DMS 273 (cell line): ENCODE measurements around the gene NOS1.

Source experiments
- DNase-seq: peaks from one replicate; lab custom pipeline; 2025; ENCODE audit not compliant: unreplicated experiment; lab: John Stamatoyannopoulos, UW

NOS1 gene

DNA sequence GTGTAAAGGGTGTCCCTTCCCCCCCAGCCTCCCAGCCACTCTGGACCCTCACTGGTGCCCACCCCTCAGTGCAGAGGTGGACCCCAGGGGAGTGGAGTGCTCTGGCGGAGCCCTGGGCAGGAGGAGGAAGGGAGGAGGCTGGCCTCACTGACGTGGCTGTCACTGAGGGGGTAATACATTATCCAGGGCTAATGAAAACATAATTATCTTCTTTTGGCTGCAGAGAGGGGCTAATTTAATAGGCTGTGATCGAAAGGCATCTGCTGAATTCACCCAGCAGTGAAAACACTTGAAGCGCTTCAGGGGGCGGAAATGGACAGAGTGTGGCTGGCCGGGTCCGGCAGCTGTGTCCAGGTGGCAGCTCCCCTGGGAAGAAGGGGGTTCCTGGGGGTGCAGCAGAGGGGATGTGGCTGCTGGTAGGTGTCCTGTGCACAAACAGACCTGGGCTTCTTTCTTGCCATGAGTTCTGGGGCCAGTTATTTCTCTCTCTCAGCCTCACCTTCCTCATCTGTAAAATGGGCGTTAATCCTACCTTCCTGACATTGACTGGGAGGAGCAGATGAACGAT lies 3.7 kb upstream of the NOS1 start:
- DNase-seq: peak; percentile 15

DNA sequence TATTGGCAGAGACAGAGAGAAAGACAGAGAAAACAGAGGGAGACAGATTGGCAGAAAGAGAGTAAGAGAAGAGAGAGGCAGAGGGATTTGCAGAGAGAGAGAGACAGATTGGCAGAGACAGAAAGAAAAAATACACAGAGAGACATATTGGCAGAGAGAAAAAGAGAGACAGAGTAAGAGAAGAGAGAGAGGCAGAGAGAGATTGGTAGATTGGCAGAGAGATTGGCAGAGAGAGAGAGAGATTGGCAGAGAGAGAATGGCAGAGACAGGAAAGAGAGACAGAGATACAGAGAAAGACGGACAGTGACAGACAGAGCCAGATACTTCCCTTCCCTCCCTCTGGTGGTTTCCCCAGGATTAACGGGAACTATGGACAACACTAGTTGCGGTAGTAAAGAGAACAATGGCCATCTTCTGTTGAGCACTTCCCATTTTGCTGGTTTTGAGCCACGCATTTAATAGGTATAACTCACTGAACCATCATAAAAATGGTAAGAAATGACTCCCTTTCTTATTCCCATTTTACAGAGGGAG lies 2.6 kb upstream of the NOS1 start:
- peak; percentile 30 for DNase-seq

DNA sequence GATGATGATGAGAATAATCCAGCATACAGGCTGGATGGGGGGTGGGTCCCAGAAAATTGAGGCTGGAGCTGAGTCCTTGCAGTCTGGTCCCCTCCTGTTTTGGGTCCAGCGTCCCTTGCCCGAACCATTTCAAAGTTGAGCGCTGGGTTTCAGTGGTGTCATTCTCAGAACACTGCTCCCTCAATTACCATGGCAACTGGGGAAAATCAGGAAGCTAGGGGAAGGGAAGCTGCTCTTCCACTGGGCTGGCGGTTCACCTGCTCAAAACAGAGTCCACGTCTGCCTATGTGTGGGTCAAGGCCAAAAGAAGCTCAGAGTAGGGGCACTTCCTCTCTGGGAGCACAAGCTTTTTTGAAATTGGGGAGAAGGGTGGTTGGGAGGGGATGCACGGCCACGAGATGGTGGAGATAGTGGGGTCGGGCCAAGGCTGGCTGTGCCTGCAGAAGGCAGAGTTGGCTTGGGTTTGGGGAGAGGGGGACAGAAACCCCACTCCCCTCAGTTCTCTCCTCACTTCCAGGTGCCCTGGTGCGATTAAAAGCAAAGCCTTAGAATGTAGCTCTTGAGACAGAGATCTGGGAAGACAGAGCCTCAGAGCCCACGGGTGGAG lies 1.7 kb upstream of the NOS1 start:
- no peak for DNase-seq

DNA sequence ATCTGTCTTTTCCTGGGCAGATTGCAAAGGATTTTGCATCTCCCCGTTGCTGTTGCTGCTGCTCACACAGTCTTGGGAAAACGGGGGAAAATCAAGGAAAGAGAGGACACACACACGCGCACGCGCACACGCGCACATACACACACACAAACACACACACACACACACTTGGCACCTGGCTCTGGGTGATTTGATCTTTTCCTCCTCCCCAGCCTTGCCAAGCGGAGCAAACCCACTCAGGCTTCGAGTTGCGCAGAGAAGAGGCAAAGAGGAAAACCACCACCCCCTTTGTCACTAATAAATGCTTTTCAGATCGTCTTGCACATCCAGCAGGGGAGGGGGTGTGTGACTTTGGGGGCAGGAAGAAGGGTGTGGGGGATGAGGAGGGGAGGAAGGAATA lies 965 bp upstream of the NOS1 start:
- DNase-seq: no peak

DNA sequence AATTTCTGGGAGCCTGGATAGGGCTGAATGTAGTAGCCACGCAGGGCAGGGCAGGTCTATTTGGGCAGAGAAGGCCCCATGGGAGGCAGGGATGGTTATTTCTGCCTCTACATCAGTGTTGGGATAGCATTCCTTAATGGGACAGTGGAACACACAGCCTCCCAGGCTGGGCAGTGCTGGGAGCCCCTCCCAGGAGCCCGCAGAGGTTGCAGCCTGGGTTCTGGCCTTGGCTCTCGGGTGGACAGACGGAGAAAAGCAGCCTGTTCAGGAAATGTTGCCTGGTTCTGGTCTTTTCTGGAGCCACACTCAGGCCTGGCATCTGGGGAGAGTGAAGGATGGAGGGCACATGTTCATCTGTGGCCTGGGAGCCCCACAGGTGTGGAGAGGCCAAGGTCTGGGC lies 479 bp upstream of the NOS1 start:
- no peak for DNase-seq

DNA sequence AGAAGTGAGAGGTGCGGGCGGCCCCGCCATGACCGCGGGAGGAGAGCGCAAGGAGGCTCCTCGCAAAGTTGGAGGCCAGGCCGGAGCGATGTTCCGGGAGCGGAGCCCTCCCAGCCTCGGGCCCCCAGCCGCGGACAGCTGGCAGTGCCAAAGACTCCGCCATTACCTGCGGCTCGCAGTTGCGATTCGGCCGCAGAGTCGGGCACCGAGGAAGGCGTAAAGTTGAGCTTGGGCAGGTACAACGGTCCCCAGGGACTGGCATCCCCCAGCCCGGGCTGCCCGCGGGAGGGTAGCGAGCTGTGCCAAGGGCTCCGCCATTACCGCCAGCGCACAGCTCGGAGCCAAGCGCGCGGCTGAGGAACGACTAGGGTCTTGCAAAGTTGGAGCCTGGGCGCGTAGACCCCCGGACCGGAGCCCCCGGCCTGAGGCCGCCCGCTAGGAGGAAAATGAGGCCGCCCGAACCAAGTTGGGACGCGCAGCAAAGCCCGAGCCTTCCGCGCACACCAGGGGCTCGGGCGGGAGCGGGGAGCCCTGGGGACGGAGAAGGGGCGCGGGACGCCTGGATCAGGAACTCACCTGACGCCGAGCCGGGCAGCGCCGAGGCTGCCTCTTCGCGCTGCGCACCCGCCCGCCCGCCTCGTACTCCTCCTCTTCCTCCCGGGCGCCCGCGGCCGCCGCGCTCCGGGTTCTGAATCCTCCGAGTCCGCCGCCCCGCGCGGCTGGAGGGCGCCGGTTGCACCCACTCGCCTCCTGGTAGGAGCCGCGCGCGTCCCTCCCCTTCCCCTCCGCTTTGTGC lies 677 bp downstream of the NOS1 start:
- DNase-seq: peak; percentile 56

DNA sequence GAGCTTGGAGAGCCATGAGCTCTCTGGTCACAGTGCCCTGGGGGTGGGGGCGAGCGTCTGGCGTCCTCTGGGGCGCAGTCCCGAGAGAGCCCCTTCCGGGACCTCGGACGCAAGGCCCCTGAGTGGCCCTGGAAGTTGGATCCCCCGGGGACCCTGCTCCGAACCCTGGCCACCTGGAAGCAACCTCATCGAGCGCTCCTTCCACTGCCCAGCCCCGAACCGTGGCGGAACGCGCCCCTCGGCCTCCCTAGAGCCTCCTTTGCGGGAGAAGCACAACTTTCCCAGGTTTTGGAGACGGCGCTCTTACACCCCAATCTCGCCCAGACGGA lies 1.2 kb downstream of the NOS1 start:
- DNase-seq: no peak

DNA sequence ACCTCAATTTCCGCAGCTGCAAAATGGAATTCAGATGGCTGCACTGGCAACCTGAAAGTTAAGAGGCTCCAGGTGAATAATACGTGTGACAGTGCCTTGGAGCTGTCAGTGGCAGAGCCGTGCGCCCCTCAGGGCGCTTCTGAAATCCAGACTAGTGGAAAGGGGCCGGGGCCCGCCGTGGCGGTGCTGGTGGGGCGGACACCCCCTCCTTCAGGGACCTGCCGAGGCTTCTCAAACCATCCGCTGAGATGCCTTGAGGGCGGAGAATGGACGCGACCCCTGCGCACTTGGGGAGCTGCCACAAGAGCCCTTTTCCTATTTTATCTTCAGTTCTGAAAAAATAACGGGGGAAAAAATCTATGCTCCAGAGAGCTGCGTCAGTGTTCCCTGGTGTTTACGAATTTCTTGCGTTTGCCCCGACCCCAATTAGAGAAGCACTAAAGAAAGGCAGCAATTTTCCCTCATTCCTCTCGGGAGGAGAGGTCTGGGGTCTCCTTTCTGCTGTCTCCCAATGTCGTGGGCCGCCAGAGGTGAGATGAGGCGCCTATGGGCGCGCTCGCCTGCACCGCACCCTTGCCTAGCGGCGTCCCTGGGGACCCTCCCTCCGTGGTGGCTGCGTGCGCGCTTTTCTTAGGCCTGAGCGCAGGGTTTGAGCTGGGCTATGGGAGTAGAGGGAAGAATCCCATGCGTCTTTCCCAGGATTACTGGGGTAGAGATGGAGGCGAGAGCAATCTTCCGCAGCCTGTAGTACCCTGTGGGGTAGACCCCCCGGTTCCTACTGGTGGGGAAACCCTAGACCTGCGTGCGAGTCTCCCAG lies 2.2 kb downstream of the NOS1 start:
- DNase-seq: no peak

DNA sequence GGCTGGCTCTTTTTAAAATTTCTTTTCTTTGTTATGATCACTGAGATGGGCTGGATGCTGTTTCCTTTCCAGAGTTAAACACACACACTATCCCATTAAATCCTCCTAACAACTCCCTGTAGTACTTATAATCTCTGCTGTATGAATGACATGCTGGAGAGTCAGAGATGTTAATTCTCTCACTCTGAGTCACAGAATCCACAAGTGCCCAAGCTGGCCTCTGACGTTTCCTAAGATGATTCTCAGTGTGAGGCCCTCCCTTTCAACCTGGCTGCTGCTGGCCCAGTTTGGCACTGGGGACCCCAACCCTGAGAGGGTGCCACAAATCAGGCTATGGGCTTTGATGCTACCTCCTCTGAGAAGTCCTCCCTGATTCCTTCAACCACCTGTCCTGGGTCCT lies 5.4 kb downstream of the NOS1 start:
- no peak for DNase-seq

DNA sequence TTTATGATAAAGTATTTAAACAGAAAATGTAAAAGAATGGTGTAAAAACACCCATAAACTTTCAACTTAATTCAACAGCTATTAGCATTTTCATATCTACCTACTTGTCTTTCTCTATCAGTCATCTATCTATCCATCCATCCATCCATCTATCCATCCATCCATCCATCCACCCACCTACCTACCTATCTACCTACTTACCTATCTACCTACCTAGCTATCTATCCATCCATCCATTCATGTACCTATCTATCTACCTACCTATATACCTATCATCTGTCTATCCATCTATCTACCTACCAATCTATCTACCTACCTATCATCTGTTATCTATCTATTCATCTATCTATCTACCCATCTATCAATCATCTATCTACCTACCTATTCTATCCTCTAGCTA lies 8.5 kb downstream of the NOS1 start:
- no peak for DNase-seq

DNA sequence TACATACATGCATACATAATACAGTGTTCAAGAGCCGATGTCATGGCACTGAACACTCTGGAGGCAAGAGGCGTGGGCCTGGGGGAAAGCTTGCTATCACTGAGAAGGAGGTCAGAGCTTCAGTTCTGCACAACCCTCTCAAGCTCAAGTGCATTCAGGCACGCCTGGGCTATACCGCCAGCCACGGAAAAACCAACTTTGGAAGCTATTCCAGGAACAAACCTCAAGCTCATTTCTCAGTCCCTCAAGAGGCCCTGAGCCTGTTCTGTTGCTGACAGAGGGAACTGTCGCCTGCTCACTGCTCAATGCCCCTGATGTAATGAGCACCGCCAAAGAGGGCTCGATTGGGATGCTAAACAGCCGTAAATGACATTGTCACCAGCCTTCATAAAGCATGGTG lies 9.2 kb downstream of the NOS1 start:
- no peak for DNase-seq

DNA sequence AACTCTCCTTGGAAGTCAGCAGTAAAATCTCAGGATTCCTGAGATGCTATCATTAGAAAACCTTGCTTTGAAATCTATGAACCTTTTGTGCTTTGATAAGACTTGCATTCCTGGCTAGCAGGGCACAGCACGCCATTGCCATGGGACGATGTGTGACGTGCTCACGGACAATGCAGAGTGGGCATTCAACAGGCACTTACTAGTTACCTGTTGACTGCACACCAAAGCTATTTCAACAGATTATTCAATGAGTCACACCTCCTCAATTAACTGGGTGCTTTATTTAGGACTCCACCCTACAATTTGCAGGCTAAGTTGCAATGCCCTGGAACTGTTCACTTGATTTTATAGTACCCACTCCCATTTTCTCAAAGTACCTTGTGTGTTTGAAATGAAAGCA lies 11.3 kb downstream of the NOS1 start:
- no peak for DNase-seq

DNA sequence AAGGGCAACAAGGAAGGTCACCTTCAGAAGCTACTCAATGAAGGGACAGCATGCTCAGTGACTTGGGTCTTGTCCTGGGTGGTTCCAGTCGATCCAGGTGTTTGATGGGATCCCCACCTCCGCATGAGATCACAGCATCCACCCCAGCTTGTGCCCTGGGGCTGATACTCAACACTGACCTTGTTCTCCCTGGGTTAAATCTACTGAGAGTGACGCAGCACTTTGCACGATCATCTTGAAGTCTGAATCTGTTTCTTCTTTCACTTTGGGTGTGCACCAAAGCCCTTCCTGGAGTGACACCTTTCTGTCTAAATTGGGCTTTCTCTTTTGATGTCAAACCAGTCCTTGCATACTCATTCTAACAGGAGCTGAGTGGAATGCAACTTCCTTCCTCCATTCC lies 13.8 kb downstream of the NOS1 start:
- no peak for DNase-seq

DNA sequence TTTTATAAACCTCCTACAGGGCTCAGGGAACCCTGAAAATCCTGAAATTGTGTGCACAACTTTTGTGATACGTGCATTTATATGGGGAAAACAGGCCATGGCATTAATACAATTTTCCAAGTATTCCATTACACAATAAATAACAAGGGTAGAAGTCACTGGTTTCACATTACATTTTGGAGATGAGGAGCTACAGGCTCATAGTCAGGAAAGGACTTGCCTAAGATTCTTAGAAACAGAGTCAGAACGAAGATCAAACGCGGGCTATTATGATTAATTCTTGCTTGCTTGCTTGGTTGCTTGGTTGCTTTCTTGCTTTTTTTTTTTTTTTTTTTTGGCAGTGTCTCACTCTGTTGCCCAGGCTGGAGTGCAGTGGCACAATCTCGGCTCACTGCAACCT lies 16.7 kb downstream of the NOS1 start:
- no peak for DNase-seq

DNA sequence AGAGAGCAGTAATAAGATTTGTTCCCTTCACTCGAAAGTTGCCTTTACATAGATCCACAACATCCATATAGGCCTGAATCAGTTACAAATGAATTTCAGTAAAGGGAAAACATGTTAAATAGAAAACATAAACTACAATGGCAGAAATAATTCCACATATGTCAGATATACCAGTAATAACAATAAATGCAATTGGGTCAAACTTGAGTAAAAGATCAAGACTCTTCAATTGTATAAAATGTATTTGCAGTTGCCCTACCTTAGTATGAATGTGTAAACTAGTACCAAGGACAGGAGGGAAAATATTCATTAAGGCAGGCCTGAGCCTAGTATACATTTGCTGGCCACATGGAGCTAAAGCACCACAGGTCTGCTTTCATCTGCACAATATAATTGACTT lies 17.6 kb downstream of the NOS1 start:
- no peak for DNase-seq

DNA sequence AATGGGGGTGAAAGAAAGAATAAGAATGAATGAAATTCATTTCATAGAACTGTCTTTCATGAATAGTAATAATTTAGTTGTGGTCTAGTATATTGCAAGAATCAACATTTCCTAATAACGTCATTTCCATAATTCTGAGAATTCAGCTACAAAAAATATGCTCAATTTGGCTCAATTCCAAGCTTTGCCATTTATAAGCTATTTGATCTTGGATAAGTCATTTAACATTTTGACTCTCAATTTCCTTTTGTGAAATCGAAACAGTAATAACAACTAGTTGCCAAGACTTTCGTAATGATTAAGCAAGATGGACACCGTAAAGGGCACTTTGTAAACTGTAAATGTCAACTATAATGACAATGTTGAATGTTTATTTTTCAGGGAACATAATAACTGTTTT lies 18.1 kb downstream of the NOS1 start:
- no peak for DNase-seq

DNA sequence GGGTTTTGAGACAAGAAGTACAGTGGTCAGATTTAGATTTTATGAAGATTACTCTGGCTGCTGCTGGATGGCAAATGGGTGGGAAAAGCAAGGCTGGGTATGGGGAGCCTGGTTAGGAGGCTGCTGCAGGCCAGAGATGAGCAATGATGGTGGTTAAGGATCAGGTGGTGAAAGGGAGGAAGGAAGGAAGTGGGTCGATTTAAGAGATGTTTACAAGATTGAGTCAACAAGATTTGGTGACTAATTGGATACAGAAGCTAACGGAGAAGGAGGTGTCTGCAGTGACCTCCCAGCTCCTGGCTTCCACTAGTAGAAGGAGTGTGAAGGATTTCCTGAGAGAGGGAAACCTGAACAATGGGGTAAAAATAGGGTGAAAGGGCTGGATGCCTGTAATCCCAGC lies 18.7 kb downstream of the NOS1 start:
- no peak for DNase-seq

DNA sequence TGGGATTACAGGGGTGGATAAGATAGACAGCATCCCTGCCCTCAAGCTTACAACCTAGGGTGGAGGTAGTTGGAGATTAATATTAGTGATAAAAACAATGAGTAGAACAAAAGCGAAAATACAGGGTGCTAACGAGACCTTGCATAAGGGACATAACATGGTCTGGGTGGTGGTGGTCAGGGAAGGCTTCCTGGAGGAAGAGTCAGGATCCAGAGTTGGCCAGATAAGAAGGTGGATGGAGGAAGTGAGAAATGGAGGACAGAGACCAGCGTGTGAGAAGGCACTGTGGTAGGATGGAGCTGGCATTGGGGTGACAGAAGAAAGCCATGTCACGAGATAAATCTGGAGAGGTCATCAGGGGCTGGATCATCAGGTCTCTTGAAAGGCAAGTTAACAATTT lies 19.2 kb downstream of the NOS1 start:
- DNase-seq: no peak

DNA sequence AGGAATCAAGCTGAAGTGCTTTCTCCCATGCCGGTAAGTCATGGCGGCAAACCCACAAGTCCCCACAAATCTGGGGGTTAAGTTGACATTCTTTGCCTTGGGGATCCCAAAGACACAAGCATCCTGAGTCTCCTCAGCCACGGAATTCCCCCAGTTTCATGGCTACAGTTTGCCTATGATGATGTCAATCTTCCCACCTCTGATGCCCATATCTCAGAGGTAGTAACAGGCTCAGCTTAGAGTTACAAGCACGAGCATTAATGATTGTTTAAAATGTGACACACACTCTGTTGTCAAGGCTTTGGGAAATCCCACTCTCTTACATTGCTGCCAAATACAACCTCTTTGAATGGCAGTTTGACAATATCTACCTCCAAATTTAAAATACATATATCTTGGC lies 22.3 kb downstream of the NOS1 start:
- DNase-seq: no peak

DNA sequence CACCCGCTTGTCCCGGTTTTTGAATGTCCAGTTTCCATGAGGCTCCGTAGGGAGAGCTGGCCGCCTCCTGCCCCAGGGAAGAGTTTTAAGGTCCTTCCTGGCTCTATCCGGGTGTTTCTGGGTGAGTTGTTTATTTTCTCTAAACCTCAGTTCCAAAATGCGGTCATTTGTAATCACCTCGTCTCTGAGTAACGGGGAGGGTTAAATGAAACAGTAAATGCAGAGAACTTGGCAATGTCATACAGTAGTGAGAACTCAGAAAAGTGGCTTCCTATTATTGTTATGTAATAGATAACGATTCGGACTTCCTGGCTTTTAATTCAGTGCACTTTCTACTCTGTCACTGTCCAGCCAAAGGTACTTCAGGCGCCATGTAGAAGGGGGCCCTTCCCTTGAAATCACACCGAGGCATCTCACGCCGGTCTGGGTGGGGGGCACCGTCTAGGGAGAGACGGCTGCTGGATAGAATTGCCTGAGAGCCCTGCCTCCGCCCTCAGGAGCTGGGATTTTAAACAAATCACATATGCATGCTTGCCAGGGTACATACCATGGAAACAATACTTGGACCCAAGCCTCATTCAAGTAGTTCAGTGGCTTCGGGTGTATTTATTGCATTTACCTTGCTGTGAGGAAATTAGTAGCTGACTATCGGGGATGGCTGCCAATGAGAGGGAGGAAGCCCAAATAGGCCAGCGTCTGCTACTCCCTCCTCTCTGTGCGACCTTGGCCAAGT lies 26.4 kb downstream of the NOS1 start:
- no peak for DNase-seq

DNA sequence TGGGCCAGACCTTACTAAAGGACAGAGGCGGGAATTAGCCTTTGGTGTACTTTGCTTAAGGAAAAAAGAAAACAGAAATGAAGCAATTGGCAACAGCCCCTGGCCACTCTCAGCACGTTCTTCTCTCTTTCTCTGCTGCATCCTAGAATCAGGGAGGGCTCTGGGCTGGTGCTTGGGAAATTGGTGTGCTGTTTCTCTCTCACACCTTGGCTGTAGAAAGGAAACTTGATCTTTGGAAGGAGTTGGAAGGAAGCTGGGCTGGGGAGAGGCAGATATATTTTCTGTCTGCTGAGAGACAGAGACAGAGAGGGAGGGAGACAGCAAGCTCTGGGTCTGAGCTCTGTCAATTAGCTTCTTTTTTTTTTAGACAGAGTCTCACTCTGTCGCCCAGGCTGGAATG lies 27.4 kb downstream of the NOS1 start:
- DNase-seq: no peak
